Endothelial cell of umbilical vein (primary cell): ENCODE data around the gene ANP32A. TPM values are rescaled to one million over a fixed set of nuclear protein-coding genes. Genes with fewer than 3 reads are reported as not detected.

Experiments used
- BruUV-seq: library from RNA; stranded (reverse); fragments of 400-500 nt; replicated peaks from 2 replicates; lab custom pipeline; 2021; lab: Mats Ljungman, UMichigan
- CTCF ChIA-PET: fragments of 300-600, 350-600 bp; sonication (Branson Sonifier 250); formaldehyde crosslinking; loops from one replicate; lab custom pipeline; 2021; ENCODE audit warnings: antibody characterized with exemption, inconsistent platforms; lab: Charles Lee
- POLR2A ChIA-PET: fragments of 300-600, 350-600 bp; sonication (Branson Sonifier 250); formaldehyde crosslinking; loops from one replicate; lab custom pipeline; 2021; ENCODE audit warnings: antibody characterized with exemption, inconsistent platforms; lab: Charles Lee
- DNase-seq: peaks from one replicate; pipeline ENCODE4 v3.0.0-alpha.2; 2011; ENCODE audit warnings: low read depth, low spot score
- FAIRE-seq: peaks from 2 replicates; lab custom pipeline; 2011; peaks lifted over from hg19 to GRCh38; lab: Jason Lieb, UNC
- H2AFZ ChIP-seq: 2 replicates; pipeline ENCODE4 v1.6.0; 2012; ENCODE audit warnings: low read depth, low read length, control low read depth, inconsistent platforms
- H3K27ac ChIP-seq: 2 replicates; pipeline ENCODE4 v1.5.1; 2011; ENCODE audit warnings: low read depth, mild to moderate bottlenecking, control low read depth, low read length, moderate library complexity; ENCODE audit not compliant: insufficient read depth
- H3K27me3 ChIP-seq, 2 experiments: 2 replicates each; pipeline versions ENCODE4 v1.6.0 to v1.6.1; 2011; ENCODE audit warnings: low read length in 2 of 2, mixed read lengths in 1 of 2; ENCODE audit not compliant: control insufficient read depth in 2 of 2, insufficient read depth in 2 of 2
- H3K36me3 ChIP-seq, 2 experiments: 2 replicates in 1 of 2; 3 replicates in 1 of 2; pipeline ENCODE4 v1.5.1; 2011; ENCODE audit warnings: low read length in 2 of 2, mild to moderate bottlenecking in 1 of 2, moderate library complexity in 1 of 2; ENCODE audit not compliant: control insufficient read depth in 2 of 2, insufficient read depth in 2 of 2; ENCODE audit errors: extremely low read depth in 1 of 2
- H3K4me1 ChIP-seq: 3 replicates; pipeline ENCODE4 v1.5.1; 2011; ENCODE audit warnings: mild to moderate bottlenecking, low read length; ENCODE audit not compliant: control insufficient read depth, insufficient read depth; ENCODE audit errors: extremely low read depth
- H3K4me2 ChIP-seq: 2 replicates; pipeline ENCODE4 v1.6.1; 2011; ENCODE audit warnings: low read length, control low read depth, mixed read lengths; ENCODE audit not compliant: insufficient read depth
- H3K4me3 ChIP-seq, 3 experiments: fragments of 200-600 bp in 1 of 3; sonication (generic), shearing (Covaris generic) in 1 of 3; replicated peaks in 1 of 3; 2 replicates each; pipeline ENCODE4 v1.5.1; 2011 to 2016; ENCODE audit warnings: control low read depth in 3 of 3, low read length in 3 of 3, mild to moderate bottlenecking in 2 of 3, inconsistent platforms in 1 of 3, low read depth in 1 of 3, moderate library complexity in 1 of 3; ENCODE audit not compliant: insufficient read depth in 1 of 3
- H3K79me2 ChIP-seq: 2 replicates; pipeline ENCODE4 v1.6.0; 2012; ENCODE audit warnings: low read length, inconsistent platforms; ENCODE audit not compliant: control insufficient read depth, insufficient read depth
- H3K9ac ChIP-seq: replicated peaks from 2 replicates; pipeline ENCODE3; 2011; ENCODE audit warnings: low read length, control low read depth; ENCODE audit not compliant: insufficient read depth; ENCODE audit errors: extremely low read depth
- H3K9me1 ChIP-seq: replicated peaks from 3 replicates; pipeline ENCODE4 v1.6.0; 2011; ENCODE audit warnings: mild to moderate bottlenecking, low read length; ENCODE audit not compliant: control insufficient read depth, insufficient read depth; ENCODE audit errors: extremely low read depth
- H3K9me3 ChIP-seq: replicated peaks from 2 replicates; pipeline ENCODE4 v1.5.1; 2012; ENCODE audit warnings: low read length, inconsistent platforms; ENCODE audit not compliant: control insufficient read depth, insufficient read depth
- H4K20me1 ChIP-seq: replicated peaks from 2 replicates; pipeline ENCODE3; 2011; ENCODE audit warnings: mild to moderate bottlenecking, low read length; ENCODE audit not compliant: control insufficient read depth, insufficient read depth; ENCODE audit errors: extremely low read depth
- CTCF ChIP-seq, 2 donors: IDR thresholded peaks; 1 replicate in 1 of 2; 2 replicates in 1 of 2; pipeline ENCODE4 v1.5.1; 2011; ENCODE audit warnings: low read length in 2 of 2, mild to moderate bottlenecking in 2 of 2, moderate library complexity in 2 of 2, control low read depth in 1 of 2, inconsistent platforms in 1 of 2, low read depth in 1 of 2; ENCODE audit not compliant: insufficient read depth in 1 of 2; ENCODE audit errors: extremely low read depth in 1 of 2
- EZH2 ChIP-seq: IDR thresholded peaks from 2 replicates; pipeline ENCODE4 v1.6.1; 2012; ENCODE audit warnings: borderline replicate concordance, low read depth, mild to moderate bottlenecking, moderate library complexity, low read length, inconsistent platforms; ENCODE audit not compliant: severe bottlenecking
- FOS ChIP-seq: IDR thresholded peaks from 2 replicates; pipeline ENCODE4 v1.6.1; 2011; ENCODE audit warnings: mild to moderate bottlenecking, low read length, moderate library complexity, borderline replicate concordance; ENCODE audit not compliant: insufficient read depth
- GATA2 ChIP-seq: IDR thresholded peaks from 2 replicates; pipeline ENCODE4 v1.7.0; 2011; ENCODE audit warnings: low read depth, mild to moderate bottlenecking, moderate library complexity, mixed read lengths, low read length; ENCODE audit not compliant: insufficient read length, insufficient read depth
- MYC ChIP-seq: IDR thresholded peaks from one replicate; pipeline ENCODE4 v1.6.1; 2011; ENCODE audit warnings: mild to moderate bottlenecking, low read depth, low read length
- POLR2A ChIP-seq: IDR thresholded peaks from 2 replicates; pipeline ENCODE4 v1.6.1; 2012; ENCODE audit warnings: low read depth, mild to moderate bottlenecking, control low read depth, low read length
- POLR2AphosphoS5 ChIP-seq: IDR thresholded peaks from 2 replicates; pipeline ENCODE4 v1.6.1; 2012; ENCODE audit warnings: low read depth, mild to moderate bottlenecking, control low read depth, low read length, moderate library complexity; ENCODE audit not compliant: insufficient read depth
- dilution Hi-C: fragments of 300-500 bp; cut with MboI; formaldehyde crosslinking; loops from one replicate; pipeline ENCODE4 v1.15.0; 2019; ENCODE audit warnings: low sequenced_read_pairs; ENCODE audit not compliant: extremely low pct_ligation_motif_present
- intact Hi-C: fragments of 100-400 bp; cut with micrococcal nuclease; formaldehyde crosslinking; loops from one replicate; pipeline ENCODE4 v1.10.0; 2022
- polyA plus RNA-seq, 4 experiments: library from polyadenylated mRNA; depleted of rRNA in 3 of 4; stranded (reverse) in 3 of 4; unstranded in 1 of 4; fragments of >200 nt; gene quantifications; 2 replicates each; pipeline versions ENCODE4 v1.2.1 to v1.2.3, GENCODE V29; 2011 to 2012; ENCODE audit warnings: missing spikeins in 1 of 4
- total RNA-seq: library from RNA; stranded (reverse); gene quantifications from 2 replicates; pipeline ENCODE4 v1.2.3, GENCODE V29; 2021
- TF ChIP-seq, protein P1 (sequence below): IDR thresholded peaks from 2 replicates; pipeline ENCODE4 v1.6.1; 2011; ENCODE audit not compliant: insufficient read depth, insufficient read length

ANP32A gene
- total and polyA plus RNA-seq, 2 donors (not counting 3 experiments of a cell fraction or from before 2014, with no cell fraction given): 37.9 to 169 TPM

DNA sequence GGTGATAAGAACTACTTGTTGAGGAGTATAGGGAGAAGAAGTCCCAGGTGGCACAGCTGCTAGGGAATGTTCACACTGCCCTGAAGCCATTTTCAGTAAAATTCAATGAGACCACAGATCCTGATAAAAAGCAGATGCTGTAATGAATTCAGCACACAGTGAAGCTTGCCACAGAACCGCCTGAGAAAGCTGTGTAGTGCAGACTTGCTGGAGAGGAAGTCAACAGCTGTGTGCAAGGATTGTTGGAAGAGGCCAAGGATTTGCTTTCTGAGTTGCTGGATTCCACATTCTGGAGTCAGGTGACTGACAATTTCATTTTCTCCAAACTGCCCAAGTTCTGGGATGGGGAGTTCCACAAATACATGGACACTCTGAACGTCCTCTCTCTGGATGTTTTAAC is 70.9 kb downstream of the ANP32A start:
- no peaks in the 10 kb centered on the region for H3K79me2 ChIP-seq
- H2AFZ ChIP-seq: no peak overlapping the region
- no peak overlapping the region for H3K4me2 ChIP-seq
- H3K27me3 ChIP-seq: peaks cover 10 to 11% of the 10 kb centered on the region in 2 experiments
- peaks cover 6% of the 10 kb centered on the region for H3K4me1 ChIP-seq
- no peak for DNase-seq
- H3K27ac ChIP-seq: no peak overlapping the region
- no peaks in the 10 kb centered on the region for H3K36me3 ChIP-seq
- H3K9ac ChIP-seq: no peak overlapping the region
- intact Hi-C loops (no loop called here), dilution Hi-C loops (no loop called here)
- ChIA-PET CTCF (no interaction called here), POLR2A (interaction anchor here (0.7 kb wide), 1 partner anchor 112 kb away, joined by 5 read pairs; no protein-coding TSS in a partner anchor)
- TF ChIP-seq FOS (no peak), CTCF (IDR thresholded peaks at IDR 0.05; ENCODE audit: extremely low read depth in 1 of 2, insufficient read depth in 1 of 2, low read depth in 1 of 2, low read length in 2 of 2) (no peak), POLR2A (no peak), MYC (no peak), POLR2AphosphoS5 (no peak), GATA2 (no peak), EZH2 (no peak)
- TF ChIP-seq, protein P1, sequence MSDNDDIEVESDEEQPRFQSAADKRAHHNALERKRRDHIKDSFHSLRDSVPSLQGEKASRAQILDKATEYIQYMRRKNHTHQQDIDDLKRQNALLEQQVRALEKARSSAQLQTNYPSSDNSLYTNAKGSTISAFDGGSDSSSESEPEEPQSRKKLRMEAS: no peak
- H4K20me1 ChIP-seq: no peaks in the 10 kb centered on the region
- no peaks in the 10 kb centered on the region for H3K9me1 ChIP-seq
- H3K4me3 ChIP-seq: no peak overlapping the region
- no peak for FAIRE-seq
- no TSS peak for BruUV-seq
- no peaks in the 10 kb centered on the region for H3K9me3 ChIP-seq
